Endothelial cell of umbilical vein (primary cell): ENCODE data around the gene EEF1G. TPM values are rescaled to one million over a fixed set of nuclear protein-coding genes. Genes with fewer than 3 reads are reported as not detected.

Experiments
- BruUV-seq: library from RNA; stranded (reverse); fragments of 400-500 nt; replicated peaks from 2 replicates; lab custom pipeline; 2021; lab: Mats Ljungman, UMichigan
- CTCF ChIA-PET: fragments of 300-600, 350-600 bp; sonication (Branson Sonifier 250); formaldehyde crosslinking; loops from one replicate; lab custom pipeline; 2021; ENCODE audit warnings: antibody characterized with exemption, inconsistent platforms; lab: Charles Lee
- POLR2A ChIA-PET: fragments of 300-600, 350-600 bp; sonication (Branson Sonifier 250); formaldehyde crosslinking; loops from one replicate; lab custom pipeline; 2021; ENCODE audit warnings: antibody characterized with exemption, inconsistent platforms; lab: Charles Lee
- DNase-seq: peaks from one replicate; pipeline ENCODE4 v3.0.0-alpha.2; 2011; ENCODE audit warnings: low read depth, low spot score
- FAIRE-seq: peaks from 2 replicates; lab custom pipeline; 2011; peaks lifted over from hg19 to GRCh38; lab: Jason Lieb, UNC
- H2AFZ ChIP-seq: 2 replicates; pipeline ENCODE4 v1.6.0; 2012; ENCODE audit warnings: low read depth, low read length, control low read depth, inconsistent platforms
- H3K27ac ChIP-seq: 2 replicates; pipeline ENCODE4 v1.5.1; 2011; ENCODE audit warnings: low read depth, mild to moderate bottlenecking, control low read depth, low read length, moderate library complexity; ENCODE audit not compliant: insufficient read depth
- H3K27me3 ChIP-seq, 2 experiments: 2 replicates each; pipeline versions ENCODE4 v1.6.0 to v1.6.1; 2011; ENCODE audit warnings: low read length in 2 of 2, mixed read lengths in 1 of 2; ENCODE audit not compliant: control insufficient read depth in 2 of 2, insufficient read depth in 2 of 2
- H3K36me3 ChIP-seq, 2 experiments: 2 replicates in 1 of 2; 3 replicates in 1 of 2; pipeline ENCODE4 v1.5.1; 2011; ENCODE audit warnings: low read length in 2 of 2, mild to moderate bottlenecking in 1 of 2, moderate library complexity in 1 of 2; ENCODE audit not compliant: control insufficient read depth in 2 of 2, insufficient read depth in 2 of 2; ENCODE audit errors: extremely low read depth in 1 of 2
- H3K4me1 ChIP-seq: 3 replicates; pipeline ENCODE4 v1.5.1; 2011; ENCODE audit warnings: mild to moderate bottlenecking, low read length; ENCODE audit not compliant: control insufficient read depth, insufficient read depth; ENCODE audit errors: extremely low read depth
- H3K4me2 ChIP-seq: 2 replicates; pipeline ENCODE4 v1.6.1; 2011; ENCODE audit warnings: low read length, control low read depth, mixed read lengths; ENCODE audit not compliant: insufficient read depth
- H3K4me3 ChIP-seq, 3 experiments: fragments of 200-600 bp in 1 of 3; sonication (generic), shearing (Covaris generic) in 1 of 3; replicated peaks in 1 of 3; 2 replicates each; pipeline ENCODE4 v1.5.1; 2011 to 2016; ENCODE audit warnings: control low read depth in 3 of 3, low read length in 3 of 3, mild to moderate bottlenecking in 2 of 3, inconsistent platforms in 1 of 3, low read depth in 1 of 3, moderate library complexity in 1 of 3; ENCODE audit not compliant: insufficient read depth in 1 of 3
- H3K79me2 ChIP-seq: 2 replicates; pipeline ENCODE4 v1.6.0; 2012; ENCODE audit warnings: low read length, inconsistent platforms; ENCODE audit not compliant: control insufficient read depth, insufficient read depth
- H3K9ac ChIP-seq: replicated peaks from 2 replicates; pipeline ENCODE3; 2011; ENCODE audit warnings: low read length, control low read depth; ENCODE audit not compliant: insufficient read depth; ENCODE audit errors: extremely low read depth
- H3K9me1 ChIP-seq: replicated peaks from 3 replicates; pipeline ENCODE4 v1.6.0; 2011; ENCODE audit warnings: mild to moderate bottlenecking, low read length; ENCODE audit not compliant: control insufficient read depth, insufficient read depth; ENCODE audit errors: extremely low read depth
- H3K9me3 ChIP-seq: replicated peaks from 2 replicates; pipeline ENCODE4 v1.5.1; 2012; ENCODE audit warnings: low read length, inconsistent platforms; ENCODE audit not compliant: control insufficient read depth, insufficient read depth
- H4K20me1 ChIP-seq: replicated peaks from 2 replicates; pipeline ENCODE3; 2011; ENCODE audit warnings: mild to moderate bottlenecking, low read length; ENCODE audit not compliant: control insufficient read depth, insufficient read depth; ENCODE audit errors: extremely low read depth
- CTCF ChIP-seq, 2 donors: IDR thresholded peaks; 1 replicate in 1 of 2; 2 replicates in 1 of 2; pipeline ENCODE4 v1.5.1; 2011; ENCODE audit warnings: low read length in 2 of 2, mild to moderate bottlenecking in 2 of 2, moderate library complexity in 2 of 2, control low read depth in 1 of 2, inconsistent platforms in 1 of 2, low read depth in 1 of 2; ENCODE audit not compliant: insufficient read depth in 1 of 2; ENCODE audit errors: extremely low read depth in 1 of 2
- EZH2 ChIP-seq: IDR thresholded peaks from 2 replicates; pipeline ENCODE4 v1.6.1; 2012; ENCODE audit warnings: borderline replicate concordance, low read depth, mild to moderate bottlenecking, moderate library complexity, low read length, inconsistent platforms; ENCODE audit not compliant: severe bottlenecking
- FOS ChIP-seq: IDR thresholded peaks from 2 replicates; pipeline ENCODE4 v1.6.1; 2011; ENCODE audit warnings: mild to moderate bottlenecking, low read length, moderate library complexity, borderline replicate concordance; ENCODE audit not compliant: insufficient read depth
- GATA2 ChIP-seq: IDR thresholded peaks from 2 replicates; pipeline ENCODE4 v1.7.0; 2011; ENCODE audit warnings: low read depth, mild to moderate bottlenecking, moderate library complexity, mixed read lengths, low read length; ENCODE audit not compliant: insufficient read length, insufficient read depth
- MAX ChIP-seq: IDR thresholded peaks from 2 replicates; pipeline ENCODE4 v1.6.1; 2011; ENCODE audit not compliant: insufficient read depth, insufficient read length
- POLR2A ChIP-seq: IDR thresholded peaks from 2 replicates; pipeline ENCODE4 v1.6.1; 2012; ENCODE audit warnings: low read depth, mild to moderate bottlenecking, control low read depth, low read length
- POLR2AphosphoS5 ChIP-seq: IDR thresholded peaks from 2 replicates; pipeline ENCODE4 v1.6.1; 2012; ENCODE audit warnings: low read depth, mild to moderate bottlenecking, control low read depth, low read length, moderate library complexity; ENCODE audit not compliant: insufficient read depth
- dilution Hi-C: fragments of 300-500 bp; cut with MboI; formaldehyde crosslinking; loops from one replicate; pipeline ENCODE4 v1.15.0; 2019; ENCODE audit warnings: low sequenced_read_pairs; ENCODE audit not compliant: extremely low pct_ligation_motif_present
- intact Hi-C: fragments of 100-400 bp; cut with micrococcal nuclease; formaldehyde crosslinking; loops from one replicate; pipeline ENCODE4 v1.10.0; 2022
- polyA plus RNA-seq, 4 experiments: library from polyadenylated mRNA; depleted of rRNA in 3 of 4; stranded (reverse) in 3 of 4; unstranded in 1 of 4; fragments of >200 nt; gene quantifications; 2 replicates each; pipeline versions ENCODE4 v1.2.1 to v1.2.3, GENCODE V29; 2011 to 2012; ENCODE audit warnings: missing spikeins in 1 of 4
- total RNA-seq: library from RNA; stranded (reverse); gene quantifications from 2 replicates; pipeline ENCODE4 v1.2.3, GENCODE V29; 2021

The EEF1G gene
- total and polyA plus RNA-seq, 2 donors (not counting 3 experiments of a cell fraction or from before 2014, with no cell fraction given), result 1,341 to 2,133 TPM

- FAIRE-seq (peak; percentile 72), DNase-seq (peak; percentile 29)
- BruUV-seq, result no TSS peak
These were observed 28.9 kb downstream of the EEF1G start for GRCh38 chr11:62544581-62545436.

GRCh38 chr11:62543680-62544444, 29.8 kb downstream of the EEF1G start:
- Histone ChIP-seq H3K9ac (peak overlapping the region; percentile 28), H3K9me1 (no peaks in the 10 kb centered on the region), H2AFZ (no peak overlapping the region), H3K27ac (no peak overlapping the region), H3K4me1 (peaks cover 70% of the 10 kb centered on the region), H3K27me3 (no peaks in the 10 kb centered on the region), H4K20me1 (peaks cover 4% of the 10 kb centered on the region), H3K4me3 (peak overlapping the region; percentile 53 to 82 (median 55)), H3K9me3 (no peaks in the 10 kb centered on the region), H3K36me3 (no peaks in the 10 kb centered on the region), H3K4me2 (peak overlapping the region; percentile 48), H3K79me2 (peaks cover 76% of the 10 kb centered on the region)
- intact Hi-C loops (loop anchor here (1.0 to 5.0 kb wide), 4 partner anchors 35 to 162 kb away; no protein-coding TSS in a partner anchor), dilution Hi-C loops (no loop called here)
- CTCF ChIA-PET, result interaction anchor here (0.6 to 11.2 kb wide), 19 partner anchors 15 to 210 kb away, joined by 3 to 377 read pairs (median 11); partner anchors contain the start of genes TUT1 and ZBTB3
- BruUV-seq, result no TSS peak
- DNase-seq, result no peak
- POLR2A ChIA-PET, result interaction anchor here (0.6 to 1.4 kb wide), 6 partner anchors 9 to 231 kb away, joined by 4 to 7 read pairs (median 4); partner anchors contain the start of genes EEF1G and MTA2
- TF ChIP-seq MAX (no peak), CTCF (IDR thresholded peaks at IDR 0.05; ENCODE audit: extremely low read depth in 1 of 2, insufficient read depth in 1 of 2, low read depth in 1 of 2, low read length in 2 of 2) (no peak), EZH2 (no peak), FOS (no peak), POLR2A (peak; percentile 61), POLR2AphosphoS5 (no peak)
- FAIRE-seq, result peak; percentile 86

More at GRCh38 chr11:62544581-62545436, 28.9 kb downstream of the EEF1G start:
- Histone ChIP-seq H3K4me3 (peak overlapping the region; percentile 53 to 82 (median 55)), H3K4me2 (peak overlapping the region; percentile 48), H4K20me1 (peaks cover 4% of the 10 kb centered on the region), H2AFZ (no peak overlapping the region), H3K4me1 (peaks cover 65% of the 10 kb centered on the region), H3K79me2 (peaks cover 67% of the 10 kb centered on the region), H3K9me3 (no peaks in the 10 kb centered on the region), H3K36me3 (no peaks in the 10 kb centered on the region), H3K27ac (peak overlapping the region; percentile 1), H3K9ac (peak overlapping the region; percentile 28), H3K27me3 (no peaks in the 10 kb centered on the region), H3K9me1 (no peaks in the 10 kb centered on the region)
- POLR2A ChIA-PET, result interaction anchor here (0.6 to 1.4 kb wide), 5 partner anchors 9 to 230 kb away, joined by 3 to 7 read pairs (median 4); partner anchors contain the start of genes C11orf98, CSKMT and MTA2
- intact Hi-C loops (loop anchor here (1.0 to 5.0 kb wide), 4 partner anchors 8 to 163 kb away; no protein-coding TSS in a partner anchor), dilution Hi-C loops (no loop called here)
- no peak for TF ChIP-seq GATA2
- TF ChIP-seq POLR2A, result peak; percentile 23
- CTCF ChIA-PET, result interaction anchor here (1.2 to 11.2 kb wide), 6 partner anchors 14 to 150 kb away, joined by 3 to 377 read pairs (median 75); partner anchors contain the start of gene TUT1
